Activated T-helper 17 cell treated with anti-CD3 and anti-CD28 coated beads, Interleukin-2, amount 50 U/mL, for 72 hours (primary cell): ENCODE results near the gene SYNGR3. TPM values are rescaled to one million over a fixed set of nuclear protein-coding genes. Genes with fewer than 3 reads are reported as not detected.
A peak's percentile ranks its signal among the peaks of the same experiment; 100 is the strongest.

Experiments
- ATAC-seq: fragments of 150-1000 bp; cut with Tn5 transposase; replicated peaks from 2 replicates; pipeline ENCODE4 v1.10.0; 2021; ENCODE audit warnings: mild to moderate bottlenecking, moderate library complexity
- H3K27ac Mint-ChIP-seq: one replicate; pipeline ENCODE4 v1.8.0; 2022; ENCODE audit warnings: mixed read lengths
- H3K27me3 Mint-ChIP-seq: one replicate; pipeline ENCODE4 v1.8.0; 2022; ENCODE audit warnings: mixed read lengths
- H3K36me3 Mint-ChIP-seq: one replicate; pipeline ENCODE4 v1.8.0; 2022; ENCODE audit warnings: low read depth, mild to moderate bottlenecking, mixed read lengths
- H3K4me1 Mint-ChIP-seq: one replicate; pipeline ENCODE4 v1.8.0; 2022; ENCODE audit warnings: mixed read lengths
- H3K4me3 Mint-ChIP-seq: one replicate; pipeline ENCODE4 v1.8.0; 2022; ENCODE audit warnings: mild to moderate bottlenecking, mixed read lengths
- H3K9me3 Mint-ChIP-seq: one replicate; pipeline ENCODE4 v1.8.0; 2022; ENCODE audit warnings: mixed read lengths
- total RNA-seq, 2 donors: library from RNA; stranded (reverse); gene quantifications; one replicate each; pipeline ENCODE4 v1.2.3, GENCODE V29; 2022

Gene SYNGR3
- total RNA-seq, 2 donors from 2014 or later = 5.9 to 7.9 TPM

DNA sequence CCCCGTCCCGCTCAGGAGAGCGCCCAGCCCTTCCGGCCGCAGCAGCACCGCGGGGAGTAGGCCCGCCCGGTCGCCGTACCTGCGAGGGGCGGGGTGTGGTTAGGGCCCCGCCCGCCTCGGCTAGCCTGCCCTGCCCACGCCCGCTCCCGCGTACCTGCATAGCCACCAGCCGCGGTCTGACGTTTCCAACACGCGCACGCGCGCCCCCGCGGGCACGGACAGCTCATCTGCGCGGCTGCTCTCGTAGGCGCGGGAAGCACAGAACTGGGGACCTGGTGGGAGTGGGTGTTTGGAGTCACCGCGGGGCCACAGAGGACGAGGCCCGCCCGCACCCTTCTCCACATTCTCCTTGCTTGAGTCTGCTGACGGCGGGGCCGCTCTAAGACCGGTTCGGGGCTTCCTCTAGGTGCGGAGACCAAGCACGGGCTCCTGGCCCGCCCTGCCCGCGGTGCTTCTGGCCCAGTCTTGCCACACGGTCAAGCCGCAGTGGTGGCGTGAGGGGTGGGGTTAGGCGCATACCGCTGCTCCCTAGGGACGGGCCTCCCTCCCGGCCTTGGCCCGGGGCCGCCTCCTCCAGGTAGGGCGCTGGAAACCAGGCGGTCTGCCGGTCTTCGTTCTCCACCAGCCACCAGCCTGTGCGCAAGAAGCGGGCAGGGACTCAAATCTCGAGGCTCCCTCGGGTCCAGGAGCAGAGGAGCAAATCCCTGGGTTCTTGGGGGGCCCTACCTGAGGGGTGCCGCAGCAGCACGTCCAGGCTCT is 10.3 kb upstream of the SYNGR3 start:
- Mint-ChIP-seq H3K36me3 (peaks cover 45% of the 10 kb centered on the region), H3K27me3 (peaks cover 8% of the 10 kb centered on the region), H3K4me3 (no peak overlapping the region), H3K27ac (no peak overlapping the region), H3K4me1 (no peaks in the 10 kb centered on the region), H3K9me3 (no peaks in the 10 kb centered on the region)
- no peak for ATAC-seq

DNA sequence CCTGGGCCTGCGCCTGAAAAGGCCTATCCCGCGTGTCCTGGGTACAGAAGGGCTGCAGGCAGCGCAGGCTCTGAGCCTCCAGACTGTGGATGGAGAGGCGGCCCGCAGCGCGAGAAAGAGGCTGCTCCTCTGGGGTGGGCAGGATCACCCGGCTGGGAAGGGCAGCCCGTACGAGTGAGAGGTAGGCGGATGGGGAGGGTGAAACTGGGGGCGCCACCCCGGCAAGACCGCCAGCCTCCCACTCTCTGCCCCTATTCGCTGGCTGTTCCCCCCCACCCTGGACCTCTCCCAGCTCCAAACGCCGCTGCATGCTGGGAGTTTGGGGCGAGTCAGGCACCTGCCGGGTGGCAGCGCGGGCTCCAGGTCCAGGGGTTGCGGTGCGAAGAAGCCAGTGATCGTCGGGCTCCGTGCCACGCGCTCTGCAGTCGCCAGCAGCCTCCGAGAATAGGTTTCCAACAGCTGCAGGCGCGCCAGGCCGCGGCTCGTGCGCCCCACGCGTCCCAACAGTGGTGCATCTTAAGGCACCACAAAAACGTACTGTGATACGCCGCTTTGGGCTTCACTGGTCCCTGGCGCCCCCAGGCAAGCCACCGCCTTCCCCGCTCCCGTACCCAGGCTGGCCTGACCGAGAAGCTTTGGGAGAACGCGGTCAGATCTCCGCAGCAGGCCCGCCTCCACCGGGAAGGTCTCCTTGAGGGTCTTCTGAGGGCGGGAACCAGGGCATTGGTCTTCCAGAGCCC is 9.6 kb upstream of the SYNGR3 start:
- Mint-ChIP-seq H3K27ac (no peak overlapping the region), H3K4me3 (no peak overlapping the region), H3K36me3 (peaks cover 37% of the 10 kb centered on the region), H3K9me3 (no peaks in the 10 kb centered on the region), H3K4me1 (no peaks in the 10 kb centered on the region), H3K27me3 (peaks cover 8% of the 10 kb centered on the region)
- ATAC-seq = no peak

GRCh38 chr16:1980770-1981087 is 9.0 kb upstream of the SYNGR3 start:
- ATAC-seq = no peak
- Mint-ChIP-seq H3K27me3 (peaks cover 8% of the 10 kb centered on the region), H3K4me1 (no peaks in the 10 kb centered on the region), H3K4me3 (no peak overlapping the region), H3K9me3 (no peaks in the 10 kb centered on the region), H3K27ac (no peak overlapping the region), H3K36me3 (peaks cover 32% of the 10 kb centered on the region)

- H3K4me1 Mint-ChIP-seq = no peaks in the 10 kb centered on the region
- no peak for ATAC-seq
- H3K27ac Mint-ChIP-seq = no peak within 1 kb of the TSS
Measured at GRCh38 chr16:1981398-1981836, 8.4 kb upstream of the SYNGR3 start, which contains the start of gene NOXO1. Gene NOXO1 (minus strand): TSS chr16:1981469. CDS start chr16:1981179, 290 bp downstream.

DNA sequence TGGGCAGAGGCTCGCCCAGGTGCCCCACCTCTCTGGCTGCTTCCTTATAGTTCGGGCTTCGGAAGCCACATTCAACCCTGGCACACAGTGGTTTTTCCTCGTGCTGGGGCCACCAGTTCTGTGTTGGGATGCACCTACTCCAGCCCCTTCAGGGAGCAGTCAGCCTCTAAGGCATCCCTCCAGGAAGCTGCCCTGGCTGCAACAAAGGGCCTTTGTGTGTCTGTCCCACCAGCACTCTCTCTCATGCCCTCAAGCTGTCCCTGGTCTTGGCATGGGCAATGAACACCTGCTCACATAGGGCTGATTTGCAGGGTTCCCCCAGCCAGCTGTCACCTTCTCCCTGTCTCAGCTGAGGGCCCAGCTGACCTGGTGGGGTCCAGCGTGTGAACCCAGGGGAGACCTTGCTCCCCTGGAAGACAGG is 7.7 kb upstream of the SYNGR3 start:
- ATAC-seq = no peak
- peaks cover 19% of the 10 kb centered on the region for H3K36me3 Mint-ChIP-seq
- H3K4me3 Mint-ChIP-seq = peak overlapping the region; percentile 79
- H3K9me3 Mint-ChIP-seq = no peaks in the 10 kb centered on the region
- H3K27me3 Mint-ChIP-seq = peaks cover 8% of the 10 kb centered on the region
- H3K27ac Mint-ChIP-seq = no peak overlapping the region
- no peaks in the 10 kb centered on the region for H3K4me1 Mint-ChIP-seq

More at GRCh38 chr16:1981398-1981836, 8.4 kb upstream of the SYNGR3 start, which contains the start of gene NOXO1:
- peak within 1 kb of the TSS; percentile 79 for H3K4me3 Mint-ChIP-seq
- H3K9me3 Mint-ChIP-seq = no peaks in the 10 kb centered on the region
- peaks cover 8% of the 10 kb centered on the region for H3K27me3 Mint-ChIP-seq
- peaks cover 25% of the 10 kb centered on the region for H3K36me3 Mint-ChIP-seq

- ATAC-seq = no peak
- H3K4me1 Mint-ChIP-seq = no peaks in the 10 kb centered on the region
- H3K27ac Mint-ChIP-seq = no peak overlapping the region
- peaks cover 8% of the 10 kb centered on the region for H3K27me3 Mint-ChIP-seq
- H3K4me3 Mint-ChIP-seq = peak overlapping the region; percentile 79
- peaks cover 9% of the 10 kb centered on the region for H3K36me3 Mint-ChIP-seq
- no peaks in the 10 kb centered on the region for H3K9me3 Mint-ChIP-seq
Measured at GRCh38 chr16:1982991-1983543, 6.7 kb upstream of the SYNGR3 start.

DNA sequence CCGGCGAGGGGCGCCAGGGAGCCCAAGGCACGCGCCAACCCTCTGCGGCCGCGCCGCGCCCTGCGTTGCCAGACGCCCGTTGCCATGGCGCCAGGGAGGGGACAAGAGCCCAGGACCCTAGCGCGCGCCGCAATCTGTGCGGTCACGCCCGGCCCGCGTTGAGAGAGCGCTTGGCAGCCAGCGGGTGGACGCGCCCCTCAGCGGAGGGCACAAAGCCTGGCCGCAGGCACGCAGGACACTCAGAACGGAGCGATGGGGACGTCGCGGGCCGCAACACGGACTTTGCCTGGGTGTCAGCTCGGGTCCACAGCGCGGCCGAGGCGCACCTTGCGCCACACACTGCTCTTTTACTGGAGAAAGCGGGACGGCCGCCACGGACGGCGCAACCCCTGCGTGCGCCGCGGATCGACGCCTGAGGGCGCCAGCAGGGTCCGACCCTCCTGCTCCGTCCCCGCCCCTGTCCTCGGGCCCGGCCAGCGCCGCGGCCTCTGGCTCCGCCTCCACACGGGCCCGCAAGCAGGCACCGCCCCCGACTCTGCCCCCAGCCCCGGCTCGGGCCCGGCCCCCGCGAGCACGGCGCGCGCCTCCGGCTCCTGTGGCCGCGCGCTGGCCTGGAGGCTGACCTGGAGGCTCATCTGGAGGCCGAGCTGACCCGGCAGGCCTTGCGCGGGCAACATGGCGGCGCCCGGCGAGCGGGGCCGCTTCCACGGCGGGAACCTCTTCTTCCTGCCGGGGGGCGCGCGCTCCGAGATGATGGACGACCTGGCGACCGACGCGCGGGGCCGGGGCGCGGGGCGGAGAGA is 6.0 kb upstream of the SYNGR3 start, which contains the start of gene GFER:
GFER (plus strand) TSS at position 650 of the 803 bp plus-strand sequence; CDS start at position 676, 26 bp downstream.
- Mint-ChIP-seq H3K36me3 (peaks cover 2% of the 10 kb centered on the region), H3K9me3 (no peaks in the 10 kb centered on the region), H3K27ac (peak within 1 kb of the TSS; percentile 61), H3K4me1 (no peaks in the 10 kb centered on the region), H3K4me3 (peak within 1 kb of the TSS; percentile 79), H3K27me3 (peaks cover 11% of the 10 kb centered on the region)
- ATAC-seq = peak; percentile 92

DNA sequence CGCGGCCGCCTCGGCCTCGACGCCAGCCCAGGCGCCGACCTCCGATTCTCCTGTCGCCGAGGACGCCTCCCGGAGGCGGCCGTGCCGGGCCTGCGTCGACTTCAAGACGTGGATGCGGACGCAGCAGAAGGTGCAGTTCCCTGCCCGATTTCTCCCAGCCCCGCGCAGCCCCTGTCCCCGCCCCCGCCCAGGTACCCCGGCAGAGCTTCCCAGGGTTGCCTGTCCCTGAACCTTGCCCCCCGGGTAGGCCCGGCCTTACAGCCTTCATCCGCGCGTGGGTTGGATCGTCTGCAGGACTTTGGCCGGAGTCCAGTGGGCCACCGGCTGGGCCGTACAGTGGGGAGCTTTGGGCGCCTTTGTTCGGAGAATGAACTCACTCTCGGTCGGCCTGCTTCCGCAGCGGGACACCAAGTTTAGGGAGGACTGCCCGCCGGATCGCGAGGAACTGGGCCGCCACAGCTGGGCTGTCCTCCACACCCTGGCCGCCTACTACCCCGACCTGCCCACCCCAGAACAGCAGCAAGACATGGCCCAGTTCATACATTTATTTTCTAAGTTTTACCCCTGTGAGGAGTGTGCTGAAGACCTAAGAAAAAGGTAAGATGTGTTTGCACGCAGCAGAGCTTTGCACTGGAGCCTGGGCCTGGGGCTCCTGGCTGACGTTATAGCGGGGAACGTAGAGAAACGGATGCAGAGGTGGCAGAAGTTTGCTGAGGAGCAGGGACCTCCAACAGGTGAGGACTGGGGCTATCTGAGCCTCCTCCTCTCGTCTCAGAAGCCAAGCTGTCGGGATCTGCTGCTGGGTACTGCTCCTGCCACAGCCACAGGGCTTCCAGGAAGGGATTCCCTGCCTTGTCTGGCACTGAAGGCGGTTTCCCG is 5.2 kb upstream of the SYNGR3 start:
- H3K9me3 Mint-ChIP-seq = no peaks in the 10 kb centered on the region
- peaks cover 14% of the 10 kb centered on the region for H3K27me3 Mint-ChIP-seq
- no peaks in the 10 kb centered on the region for H3K4me1 Mint-ChIP-seq
- H3K27ac Mint-ChIP-seq = peak overlapping the region; percentile 61
- H3K36me3 Mint-ChIP-seq = no peaks in the 10 kb centered on the region
- peak; percentile 34 for ATAC-seq
- peak overlapping the region; percentile 79 for H3K4me3 Mint-ChIP-seq

GRCh38 chr16:1985466-1986150 is 4.2 kb upstream of the SYNGR3 start:
- Mint-ChIP-seq H3K9me3 (no peaks in the 10 kb centered on the region), H3K36me3 (no peaks in the 10 kb centered on the region), H3K27ac (no peak overlapping the region), H3K4me3 (peak overlapping the region; percentile 79), H3K27me3 (peaks cover 14% of the 10 kb centered on the region), H3K4me1 (no peaks in the 10 kb centered on the region)
- no peak for ATAC-seq

DNA sequence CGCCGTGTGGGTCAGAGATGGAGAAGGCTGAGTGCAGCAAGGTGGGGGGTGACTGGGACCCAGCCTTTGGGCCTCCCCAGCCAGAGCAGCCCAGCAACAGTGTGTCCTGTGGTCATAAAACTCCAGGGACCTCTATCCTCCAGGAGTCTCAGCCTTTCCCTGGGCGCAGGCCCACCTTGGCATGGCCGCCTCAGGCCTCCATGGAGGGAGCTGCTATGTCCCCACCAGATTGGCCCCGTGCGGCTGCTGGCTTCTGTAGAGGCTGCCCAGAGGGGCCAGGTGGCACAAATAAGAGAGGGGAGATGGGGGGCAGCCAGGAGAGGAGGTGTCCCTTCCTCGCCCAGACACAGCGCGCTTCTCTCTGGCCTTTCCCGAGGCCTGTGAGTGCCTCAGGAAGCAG is 2.6 kb upstream of the SYNGR3 start:
- peaks cover 11% of the 10 kb centered on the region for H3K27me3 Mint-ChIP-seq
- ATAC-seq = no peak
- H3K9me3 Mint-ChIP-seq = no peaks in the 10 kb centered on the region
- H3K4me1 Mint-ChIP-seq = no peaks in the 10 kb centered on the region
- H3K27ac Mint-ChIP-seq = no peak overlapping the region
- H3K36me3 Mint-ChIP-seq = no peaks in the 10 kb centered on the region
- no peak overlapping the region for H3K4me3 Mint-ChIP-seq

GRCh38 chr16:1990101-1990350 is 256 bp downstream of the SYNGR3 start:
- no peaks in the 10 kb centered on the region for H3K4me1 Mint-ChIP-seq

GRCh38 chr16:1990351-1991134 is 773 bp downstream of the SYNGR3 start:
- Mint-ChIP-seq H3K4me3 (peak overlapping the region; percentile 76), H3K9me3 (no peaks in the 10 kb centered on the region), H3K27ac (no peak overlapping the region), H3K27me3 (peaks cover 7% of the 10 kb centered on the region), H3K36me3 (no peaks in the 10 kb centered on the region), H3K4me1 (no peaks in the 10 kb centered on the region)
- ATAC-seq = peak; percentile 16

More at GRCh38 chr16:1990101-1990350, 256 bp downstream of the SYNGR3 start:
- Mint-ChIP-seq H3K27ac (no peak overlapping the region), H3K9me3 (no peaks in the 10 kb centered on the region), H3K27me3 (peaks cover 7% of the 10 kb centered on the region), H3K4me3 (peak overlapping the region; percentile 76), H3K36me3 (no peaks in the 10 kb centered on the region)
- no peak for ATAC-seq
